HG03135 (cell line): ENCODE data around the gene STXBP6.

Source experiments
- ATAC-seq: cut with Tn5 transposase; IDR thresholded peaks from one replicate; pipeline ENCODE4 v1.9.1; 2021; ENCODE audit warnings: mild to moderate bottlenecking, moderate library complexity; ENCODE audit not compliant: unreplicated experiment

Gene STXBP6

GRCh38 chr14:24921903-24922302 lies 128.0 kb downstream of the STXBP6 start:
- ATAC-seq, result no peak

- no peak for ATAC-seq
These were observed 129.5 kb downstream of the STXBP6 start for GRCh38 chr14:24920265-24921075.

GRCh38 chr14:24918822-24919221 lies 131.1 kb downstream of the STXBP6 start:
- no peak for ATAC-seq

- no peak for ATAC-seq
These were observed 133.9 kb downstream of the STXBP6 start for GRCh38 chr14:24915958-24916595.

- ATAC-seq, result no peak
These were observed 134.5 kb downstream of the STXBP6 start for GRCh38 chr14:24915403-24915921.

GRCh38 chr14:24913746-24914145 lies 136.2 kb downstream of the STXBP6 start:
- no peak for ATAC-seq

- ATAC-seq, result no peak
These were observed 136.9 kb downstream of the STXBP6 start for GRCh38 chr14:24913021-24913420.

GRCh38 chr14:24911324-24912109 lies 138.4 kb downstream of the STXBP6 start:
- ATAC-seq, result no peak

GRCh38 chr14:24910408-24910986 lies 139.4 kb downstream of the STXBP6 start:
- no peak for ATAC-seq

GRCh38 chr14:24909523-24910302 lies 140.2 kb downstream of the STXBP6 start:
- ATAC-seq, result no peak

GRCh38 chr14:24908592-24909236 lies 141.2 kb downstream of the STXBP6 start:
- no peak for ATAC-seq

GRCh38 chr14:24904533-24904932 lies 145.4 kb downstream of the STXBP6 start:
- no peak for ATAC-seq

GRCh38 chr14:24903337-24903736 lies 146.6 kb downstream of the STXBP6 start:
- ATAC-seq, result no peak

- ATAC-seq, result no peak
These were observed 149.5 kb downstream of the STXBP6 start for GRCh38 chr14:24900269-24901100.

- ATAC-seq, result no peak
These were observed 152.2 kb downstream of the STXBP6 start for GRCh38 chr14:24897793-24898192.

- ATAC-seq, result no peak
These were observed 154.3 kb downstream of the STXBP6 start for GRCh38 chr14:24895622-24896021.

- ATAC-seq, result no peak
These were observed 154.7 kb downstream of the STXBP6 start for GRCh38 chr14:24895243-24895583.

GRCh38 chr14:24894583-24895242 lies 155.2 kb downstream of the STXBP6 start:
- ATAC-seq, result no peak
